OCI-LY7 (cell line): ENCODE measurements around the gene DGKB.

Source experiments
- EZH2phosphoT487 ChIP-seq: fragments of 200-600 bp; sonication (generic); IDR thresholded peaks from 2 replicates; pipeline ENCODE4 v1.6.1; 2018; ENCODE audit warnings: low read depth, borderline replicate concordance, mild to moderate bottlenecking, mixed run types, antibody characterized with exemption, low read length, moderate library complexity, mixed read lengths
- TF ChIP-seq, protein P1 (sequence below): fragments of 200-600 bp; sonication (generic); conservative IDR thresholded peaks from 2 replicates; pipeline ENCODE4 v1.5.1; 2014; ENCODE audit warnings: mild to moderate bottlenecking, antibody characterized with exemption, low read length, moderate library complexity, mixed read lengths

DNA sequence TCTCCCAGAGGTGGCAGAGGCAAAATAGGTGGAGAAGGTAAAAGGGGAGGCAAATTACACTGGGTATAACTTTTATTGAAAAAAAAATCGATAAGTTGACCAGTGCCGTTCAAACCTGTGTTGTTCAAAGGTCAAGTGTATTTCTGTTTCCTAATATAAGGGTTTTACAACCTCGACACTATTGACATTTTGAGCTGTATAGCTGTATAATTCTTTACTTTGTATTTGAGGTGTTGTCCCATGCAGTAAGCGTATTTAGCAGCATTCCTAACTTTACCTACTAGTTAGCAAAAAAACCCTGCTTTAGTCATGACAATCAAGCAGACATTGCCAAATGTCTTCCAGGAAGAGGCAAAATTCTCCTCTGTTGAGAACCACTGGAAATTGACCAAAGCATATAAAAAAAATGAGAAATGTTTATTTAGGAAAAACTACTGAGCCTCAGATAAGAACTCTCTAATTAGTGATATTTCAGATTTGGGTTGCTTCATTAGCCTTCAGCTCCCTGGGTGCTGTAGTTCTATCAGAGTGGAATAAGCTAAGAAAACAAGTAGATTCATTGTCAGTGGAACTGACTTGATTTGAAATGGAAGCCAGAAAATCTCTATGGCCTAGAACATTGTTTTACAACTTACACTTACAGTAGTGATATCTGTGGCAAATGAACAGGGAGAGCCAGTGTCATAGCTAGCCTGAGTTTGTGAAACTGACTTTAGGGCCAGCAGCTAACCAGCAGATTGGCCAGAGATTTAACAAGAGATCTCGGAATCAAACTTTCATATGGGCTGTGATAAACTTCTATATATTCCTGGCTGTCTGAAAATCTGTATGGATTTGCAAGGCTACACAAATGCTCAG is 331.6 kb downstream of the DGKB start:
- TF ChIP-seq, protein P1, sequence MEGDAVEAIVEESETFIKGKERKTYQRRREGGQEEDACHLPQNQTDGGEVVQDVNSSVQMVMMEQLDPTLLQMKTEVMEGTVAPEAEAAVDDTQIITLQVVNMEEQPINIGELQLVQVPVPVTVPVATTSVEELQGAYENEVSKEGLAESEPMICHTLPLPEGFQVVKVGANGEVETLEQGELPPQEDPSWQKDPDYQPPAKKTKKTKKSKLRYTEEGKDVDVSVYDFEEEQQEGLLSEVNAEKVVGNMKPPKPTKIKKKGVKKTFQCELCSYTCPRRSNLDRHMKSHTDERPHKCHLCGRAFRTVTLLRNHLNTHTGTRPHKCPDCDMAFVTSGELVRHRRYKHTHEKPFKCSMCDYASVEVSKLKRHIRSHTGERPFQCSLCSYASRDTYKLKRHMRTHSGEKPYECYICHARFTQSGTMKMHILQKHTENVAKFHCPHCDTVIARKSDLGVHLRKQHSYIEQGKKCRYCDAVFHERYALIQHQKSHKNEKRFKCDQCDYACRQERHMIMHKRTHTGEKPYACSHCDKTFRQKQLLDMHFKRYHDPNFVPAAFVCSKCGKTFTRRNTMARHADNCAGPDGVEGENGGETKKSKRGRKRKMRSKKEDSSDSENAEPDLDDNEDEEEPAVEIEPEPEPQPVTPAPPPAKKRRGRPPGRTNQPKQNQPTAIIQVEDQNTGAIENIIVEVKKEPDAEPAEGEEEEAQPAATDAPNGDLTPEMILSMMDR, result no peak
- no peak for TF ChIP-seq EZH2phosphoT487
